Measurements from ENCODE around the gene NDUFA11. TPM values are rescaled to one million over a fixed set of nuclear protein-coding genes. Genes with fewer than 3 reads are reported as not detected.
"Not testable (repeated sequence)": the region's sequence is repeated elsewhere in the genome, so short reads cannot be mapped to it uniquely, and the experiment has no call there.

NDUFA11 gene
- total and polyA plus RNA-seq, 3 experiments from 2014 or later, result 216 to 399 (median 232) TPM

DNA sequence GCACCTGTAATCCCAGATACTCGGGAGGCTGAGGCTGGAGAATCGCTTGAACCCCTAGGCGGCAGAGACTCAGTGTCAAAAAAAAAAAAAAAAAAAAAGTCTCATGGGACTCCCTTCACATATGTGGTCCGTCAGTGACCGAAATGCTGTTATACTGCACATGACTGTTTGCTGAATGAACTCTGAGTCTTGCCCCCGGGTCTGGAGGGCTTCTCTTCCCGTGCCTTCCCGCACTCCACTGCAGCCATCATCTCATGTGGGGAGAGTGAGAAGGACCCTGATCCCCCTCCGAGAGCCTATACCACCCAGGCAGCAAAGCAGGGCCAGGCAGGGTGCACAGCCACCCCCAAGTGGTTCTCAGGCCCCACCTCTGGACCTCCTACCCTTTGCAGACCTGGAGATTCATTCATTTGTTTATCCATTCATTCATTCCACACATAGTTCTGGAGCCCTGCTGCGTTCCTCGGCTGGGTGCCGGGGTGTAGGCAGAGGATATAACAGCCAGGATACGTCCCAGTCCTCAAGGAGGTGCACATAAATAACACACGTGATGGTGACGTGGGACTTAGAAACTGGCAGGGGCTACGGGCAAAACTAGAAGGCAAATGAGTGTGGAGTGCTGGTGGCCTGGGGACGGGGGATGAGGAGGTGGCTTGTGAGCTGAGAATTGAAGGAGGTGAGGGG lies 14.2 kb downstream of the NDUFA11 start:
- Histone ChIP-seq H3K27me3 (ENCODE audit: insufficient read depth, low read length, poor library complexity, severe bottlenecking) (no peaks in the 10 kb centered on the region), H3K4me1 (ENCODE audit: insufficient read depth, low read length) (no peaks in the 10 kb centered on the region), H3K9me3 (ENCODE audit: low read length) (no peaks in the 10 kb centered on the region), H3K27ac (ENCODE audit: low read depth, low read length) (no peak overlapping the region), H3K4me3 (ENCODE audit: low read length) (no peak overlapping the region), H3K36me3 (ENCODE audit: insufficient read depth, low read length) (no peaks in the 10 kb centered on the region)
- ChIA-PET CTCF (no interaction called here), POLR2A (no interaction called here)
- H3K4me3 Mint-ChIP-seq, result no peak overlapping the region
- peaks cover 0 to 3% (median 0%) of the 10 kb centered on the region in 3 donors for H3K36me3 Mint-ChIP-seq
- peak overlapping the region in 1 of 8 donors; percentile 37 for H3K27ac Mint-ChIP-seq
- H3K9me3 Mint-ChIP-seq, result no peaks in the 10 kb centered on the region
- DNase-seq, result no peak
- peaks cover 0 to 2% (median 0%) of the 10 kb centered on the region in 3 donors for H3K4me1 Mint-ChIP-seq
- H3K27me3 Mint-ChIP-seq, result peaks cover 6 to 12% of the 10 kb centered on the region in 2 donors

DNA sequence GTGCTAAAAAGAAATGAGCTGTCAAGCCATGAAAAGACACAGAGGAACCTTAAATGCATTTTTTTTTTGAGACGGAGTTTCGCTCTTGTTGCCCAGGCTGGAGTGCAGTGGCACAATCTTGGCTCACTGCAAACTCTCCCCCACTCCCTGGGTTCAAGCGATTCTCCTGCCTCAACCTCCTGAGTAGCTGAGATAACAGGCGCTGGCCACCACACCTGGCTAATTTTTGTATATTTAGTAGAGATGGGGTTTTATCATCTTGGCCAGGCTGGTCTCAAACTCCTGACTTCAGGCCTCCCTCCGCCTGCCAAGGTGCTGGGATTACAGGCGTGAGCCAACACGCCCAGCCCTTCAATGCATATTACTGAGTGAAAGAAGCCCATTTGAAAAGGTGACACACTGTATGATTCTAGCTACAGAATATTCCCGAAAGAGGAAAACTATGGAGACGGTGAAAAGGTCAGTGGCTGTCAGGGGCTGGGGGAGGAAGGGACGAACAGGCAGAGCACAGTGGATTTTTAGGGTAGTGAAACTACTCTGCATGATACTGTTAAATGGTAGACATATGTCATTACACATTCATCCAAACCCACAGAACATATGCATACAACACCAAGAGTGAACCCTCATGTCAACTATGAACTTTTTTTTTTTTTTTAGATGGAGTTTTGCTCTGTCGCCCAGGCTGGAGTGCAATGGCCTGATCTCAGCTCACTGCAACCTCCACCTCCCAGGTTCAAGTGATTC lies 19.4 kb downstream of the NDUFA11 start:
- H3K27ac Mint-ChIP-seq; H3K9me3 ChIP-seq (ENCODE audit: low read length); H3K4me3 ChIP-seq (ENCODE audit: low read length); H3K36me3 ChIP-seq (ENCODE audit: insufficient read depth, low read length); H3K4me1 ChIP-seq (ENCODE audit: insufficient read depth, low read length); H3K27ac ChIP-seq (ENCODE audit: low read depth, low read length); DNase-seq; H3K4me3 Mint-ChIP-seq; POLR2A ChIA-PET; H3K9me3 Mint-ChIP-seq; H3K36me3 Mint-ChIP-seq; H3K27me3 ChIP-seq (ENCODE audit: insufficient read depth, low read length, poor library complexity, severe bottlenecking); H3K4me1 Mint-ChIP-seq: not testable (repeated sequence)
- peaks cover 2 to 29% of the 10 kb centered on the region in 2 donors for H3K27me3 Mint-ChIP-seq
- CTCF ChIA-PET, result interaction anchor here (0.9 kb wide), 1 partner anchor 77 kb away, joined by 3 read pairs; no protein-coding TSS in a partner anchor

DNA sequence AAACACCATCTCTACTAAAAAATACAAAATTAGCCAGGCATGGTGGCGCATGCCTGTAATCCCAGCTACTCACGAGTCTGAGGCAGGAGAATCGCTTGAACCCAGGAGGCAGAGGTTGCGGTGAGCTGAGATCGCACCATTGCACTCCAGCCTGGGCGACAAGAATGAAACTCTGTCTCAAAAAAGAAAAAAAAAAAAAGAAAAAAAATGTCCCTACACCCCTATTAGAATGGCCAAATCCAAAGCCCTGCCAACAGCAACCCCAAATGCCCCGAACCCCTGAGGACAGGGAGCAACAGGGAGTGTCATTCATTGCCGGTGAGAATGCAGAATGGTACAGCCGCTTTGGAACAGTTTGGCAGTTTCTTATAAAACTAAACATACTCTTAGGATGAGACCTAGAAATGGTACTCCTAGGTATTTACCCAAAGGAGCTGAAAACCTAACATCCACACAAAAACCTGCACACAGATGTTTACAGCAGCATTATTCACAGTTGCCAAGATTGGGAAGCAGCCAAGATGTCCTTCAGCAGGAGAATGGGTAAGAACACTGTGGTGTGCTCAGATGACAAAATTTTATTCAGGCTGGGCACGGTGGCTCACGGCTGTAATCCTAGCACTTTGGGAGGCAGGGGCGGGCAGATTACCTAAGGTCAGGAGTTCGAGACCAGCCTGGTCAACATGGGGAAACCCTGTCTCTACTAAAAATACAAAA lies 20.3 kb downstream of the NDUFA11 start:
- H3K4me1 Mint-ChIP-seq; H3K9me3 ChIP-seq (ENCODE audit: low read length); H3K36me3 Mint-ChIP-seq; H3K4me1 ChIP-seq (ENCODE audit: insufficient read depth, low read length); H3K36me3 ChIP-seq (ENCODE audit: insufficient read depth, low read length); DNase-seq; H3K9me3 Mint-ChIP-seq; H3K27me3 ChIP-seq (ENCODE audit: insufficient read depth, low read length, poor library complexity, severe bottlenecking); POLR2A ChIA-PET; H3K4me3 Mint-ChIP-seq; H3K4me3 ChIP-seq (ENCODE audit: low read length); H3K27ac Mint-ChIP-seq; H3K27ac ChIP-seq (ENCODE audit: low read depth, low read length): not testable (repeated sequence)
- CTCF ChIA-PET, result interaction anchor here (0.9 kb wide), 1 partner anchor 78 kb away, joined by 3 read pairs; no protein-coding TSS in a partner anchor
- peaks cover 2 to 33% of the 10 kb centered on the region in 2 donors for H3K27me3 Mint-ChIP-seq

DNA sequence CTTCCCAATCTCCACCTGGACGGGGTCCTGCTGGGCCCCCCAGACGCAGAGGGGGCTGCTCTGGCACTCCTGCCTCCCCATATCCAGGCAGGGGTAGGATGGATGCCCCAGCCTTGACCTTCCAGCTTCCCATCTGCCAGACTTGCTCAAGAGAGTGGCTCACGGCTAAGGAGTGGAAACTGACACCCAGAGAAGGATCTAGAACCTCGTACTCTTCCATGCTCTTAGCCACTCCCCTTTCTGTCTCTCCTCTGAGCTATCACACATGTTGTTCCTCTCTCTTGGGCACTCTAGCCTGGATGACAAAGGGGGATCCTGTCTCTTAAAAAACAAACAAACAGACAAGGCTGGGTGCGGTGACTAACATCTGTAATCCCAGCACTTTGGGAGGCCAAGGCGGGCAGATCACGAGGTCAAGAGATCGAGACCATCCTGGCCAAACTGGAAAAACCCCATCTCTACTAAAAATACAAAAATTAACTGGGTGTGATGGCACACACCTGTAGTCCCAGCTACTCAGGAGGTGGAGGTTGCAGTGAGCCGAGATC lies 21.1 kb downstream of the NDUFA11 start:
- ChIA-PET POLR2A (no interaction called here), CTCF (no interaction called here)

DNA sequence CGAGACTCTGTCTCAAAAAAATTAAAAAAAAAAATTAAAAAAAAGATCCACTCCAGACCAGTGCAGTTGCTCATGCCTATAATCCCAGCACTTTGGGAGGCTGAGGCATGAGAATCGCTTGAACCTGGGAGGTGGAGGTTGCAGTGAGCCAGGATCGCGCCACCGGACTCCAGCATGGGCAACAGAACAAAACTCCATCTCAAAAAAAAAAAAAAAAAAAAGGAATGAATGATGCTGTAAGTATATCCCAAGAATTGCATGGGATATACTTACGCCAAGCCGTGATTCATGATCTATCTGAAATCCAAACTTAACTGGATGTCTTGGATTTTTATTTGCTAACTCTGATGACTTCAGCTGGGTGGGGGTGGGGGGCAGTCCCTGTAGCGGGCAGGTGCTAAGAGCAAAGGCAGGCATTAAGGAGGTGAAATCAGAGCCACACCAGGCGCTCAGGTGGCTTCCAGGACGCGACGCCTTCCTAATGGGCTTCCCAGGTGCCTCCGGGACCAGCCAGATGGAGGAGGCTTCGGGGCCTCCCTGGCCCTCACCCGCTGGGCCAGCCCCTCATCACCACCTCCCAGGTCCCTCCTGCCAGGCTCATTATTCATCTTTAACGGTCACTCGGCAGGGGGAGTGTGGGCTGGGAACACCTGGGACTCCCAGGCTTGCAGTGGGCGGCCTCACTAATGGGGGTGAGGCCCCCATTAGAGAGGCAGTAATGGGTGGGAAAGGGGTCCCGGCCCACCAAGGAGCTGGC lies 21.9 kb downstream of the NDUFA11 start:
- Mint-ChIP-seq H3K4me3 (no peak overlapping the region), H3K9me3 (no peaks in the 10 kb centered on the region), H3K4me1 (no peaks in the 10 kb centered on the region), H3K27ac (no peak overlapping the region), H3K36me3 (no peaks in the 10 kb centered on the region), H3K27me3 (peaks cover 4 to 35% of the 10 kb centered on the region in 2 donors)
- Histone ChIP-seq H3K4me1 (ENCODE audit: insufficient read depth, low read length) (no peaks in the 10 kb centered on the region), H3K4me3 (ENCODE audit: low read length) (no peak overlapping the region), H3K27me3 (ENCODE audit: insufficient read depth, low read length, poor library complexity, severe bottlenecking) (no peaks in the 10 kb centered on the region), H3K27ac (ENCODE audit: low read depth, low read length) (no peak overlapping the region), H3K9me3 (ENCODE audit: low read length) (no peaks in the 10 kb centered on the region), H3K36me3 (ENCODE audit: insufficient read depth, low read length) (no peaks in the 10 kb centered on the region)
- ChIA-PET CTCF (no interaction called here), POLR2A (no interaction called here)
- DNase-seq, result no peak

More for the DNA sequence above, 21.1 kb downstream of the NDUFA11 start:
- H3K27me3 ChIP-seq (ENCODE audit: insufficient read depth, low read length, poor library complexity, severe bottlenecking), result no peaks in the 10 kb centered on the region
- H3K4me3 ChIP-seq (ENCODE audit: low read length), result no peak overlapping the region
- H3K9me3 ChIP-seq (ENCODE audit: low read length), result no peaks in the 10 kb centered on the region
- H3K4me1 ChIP-seq (ENCODE audit: insufficient read depth, low read length), result no peaks in the 10 kb centered on the region
- Mint-ChIP-seq H3K36me3 (no peaks in the 10 kb centered on the region), H3K27me3 (peaks cover 4 to 32% of the 10 kb centered on the region in 2 donors), H3K9me3 (no peaks in the 10 kb centered on the region), H3K4me3 (no peak overlapping the region), H3K4me1 (no peaks in the 10 kb centered on the region), H3K27ac (no peak overlapping the region)
- no peak overlapping the region for H3K27ac ChIP-seq (ENCODE audit: low read depth, low read length)
- no peaks in the 10 kb centered on the region for H3K36me3 ChIP-seq (ENCODE audit: insufficient read depth, low read length)
- no peak for DNase-seq

DNA sequence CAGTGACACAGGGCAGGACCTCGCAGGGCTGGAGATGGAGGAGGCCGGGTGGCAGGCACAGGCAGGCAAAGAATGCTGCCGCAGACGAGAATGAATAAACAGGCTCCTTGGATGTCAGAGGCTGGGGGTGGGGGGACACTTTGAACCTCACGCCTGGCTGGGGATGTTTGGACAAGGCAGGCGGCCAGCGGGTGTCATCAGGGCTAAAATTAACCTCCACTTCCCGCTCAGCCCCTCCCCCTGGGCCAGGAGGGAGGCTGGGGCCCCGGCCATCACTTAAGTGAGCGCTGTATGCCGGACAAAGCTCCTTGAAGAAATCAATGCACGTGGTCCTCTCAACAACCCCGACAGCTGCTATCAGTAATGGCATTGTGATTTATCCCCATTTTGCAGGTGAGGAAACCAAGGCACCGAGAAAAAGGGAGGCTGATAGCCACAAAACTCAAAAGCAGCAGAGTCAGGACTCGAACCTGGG lies 22.9 kb downstream of the NDUFA11 start:
- no peaks in the 10 kb centered on the region for H3K36me3 Mint-ChIP-seq
- H3K9me3 ChIP-seq (ENCODE audit: low read length), result no peaks in the 10 kb centered on the region
- no peak overlapping the region for H3K4me3 Mint-ChIP-seq
- no peaks in the 10 kb centered on the region for H3K36me3 ChIP-seq (ENCODE audit: insufficient read depth, low read length)
- no peaks in the 10 kb centered on the region for H3K4me1 ChIP-seq (ENCODE audit: insufficient read depth, low read length)
- no peaks in the 10 kb centered on the region for H3K4me1 Mint-ChIP-seq
- H3K27ac ChIP-seq (ENCODE audit: low read depth, low read length), result no peak overlapping the region
- peaks cover 4 to 41% of the 10 kb centered on the region in 2 donors for H3K27me3 Mint-ChIP-seq
- no peak for DNase-seq
- H3K4me3 ChIP-seq (ENCODE audit: low read length), result no peak overlapping the region
- ChIA-PET POLR2A (no interaction called here), CTCF (no interaction called here)
- no peaks in the 10 kb centered on the region for H3K27me3 ChIP-seq (ENCODE audit: insufficient read depth, low read length, poor library complexity, severe bottlenecking)
- no peak overlapping the region for H3K27ac Mint-ChIP-seq
- no peaks in the 10 kb centered on the region for H3K9me3 Mint-ChIP-seq

DNA sequence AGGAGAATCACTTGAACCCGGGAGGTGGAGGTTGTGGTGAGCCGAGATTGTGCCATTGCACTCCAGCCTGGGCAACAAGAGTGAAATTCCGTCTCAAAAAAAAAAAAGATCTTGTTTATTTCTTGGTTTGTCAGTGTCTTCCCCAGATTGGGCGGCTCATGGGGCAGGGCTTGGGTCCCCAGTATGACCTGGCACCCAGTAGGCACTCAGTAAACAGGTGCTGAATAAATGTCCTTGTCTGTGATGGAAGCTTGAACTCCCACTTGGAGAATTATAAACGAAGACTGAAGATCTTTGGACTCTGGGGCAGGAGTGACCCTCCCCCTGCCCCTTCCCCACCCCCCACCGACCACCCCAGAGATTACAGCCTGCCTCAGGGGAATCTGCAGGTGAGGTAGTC lies 23.4 kb downstream of the NDUFA11 start:
- Mint-ChIP-seq H3K4me3 (no peak overlapping the region), H3K27me3 (peaks cover 4 to 37% of the 10 kb centered on the region in 2 donors), H3K4me1 (no peaks in the 10 kb centered on the region), H3K36me3 (no peaks in the 10 kb centered on the region), H3K9me3 (no peaks in the 10 kb centered on the region), H3K27ac (no peak overlapping the region)
- no peaks in the 10 kb centered on the region for H3K9me3 ChIP-seq (ENCODE audit: low read length)
- H3K4me1 ChIP-seq (ENCODE audit: insufficient read depth, low read length), result no peaks in the 10 kb centered on the region
- CTCF ChIA-PET, result no interaction called here
- no peak for DNase-seq
- no peaks in the 10 kb centered on the region for H3K27me3 ChIP-seq (ENCODE audit: insufficient read depth, low read length, poor library complexity, severe bottlenecking)
- H3K27ac ChIP-seq (ENCODE audit: low read depth, low read length), result no peak overlapping the region
- H3K4me3 ChIP-seq (ENCODE audit: low read length), result no peak overlapping the region
- H3K36me3 ChIP-seq (ENCODE audit: insufficient read depth, low read length), result no peaks in the 10 kb centered on the region
- POLR2A ChIA-PET, result no interaction called here

Data from CD8-positive, alpha-beta memory T cell (primary cell).